ENCODE data around the gene ABCB6.

ABCB6 gene

DNA sequence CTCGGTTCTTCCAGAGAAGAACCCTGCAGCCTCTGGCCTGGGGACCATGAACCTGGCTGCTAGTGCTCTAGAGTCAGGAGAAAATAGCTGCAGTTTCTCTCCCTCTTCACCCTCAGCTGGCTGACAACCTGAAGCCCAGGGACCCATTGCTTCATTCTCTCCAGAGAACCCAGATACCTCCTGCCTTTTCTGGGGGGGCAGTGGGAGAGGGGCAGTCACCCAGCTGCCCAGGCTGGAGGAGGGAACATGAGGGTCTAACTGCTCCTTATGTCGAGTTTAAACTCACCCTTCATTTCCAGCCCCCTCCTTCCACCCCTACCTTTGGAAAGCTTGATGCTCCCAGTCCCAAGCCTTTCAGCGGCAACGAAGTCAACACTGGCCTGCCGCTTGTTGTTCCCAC lies 19.8 kb downstream of the ABCB6 start:
- no peak for DNase-seq (ENCODE audit: low read depth)
- no peak overlapping the region for H3K4me3 ChIP-seq (ENCODE audit: low read depth, low read length)
- TF ChIP-seq, protein P1, sequence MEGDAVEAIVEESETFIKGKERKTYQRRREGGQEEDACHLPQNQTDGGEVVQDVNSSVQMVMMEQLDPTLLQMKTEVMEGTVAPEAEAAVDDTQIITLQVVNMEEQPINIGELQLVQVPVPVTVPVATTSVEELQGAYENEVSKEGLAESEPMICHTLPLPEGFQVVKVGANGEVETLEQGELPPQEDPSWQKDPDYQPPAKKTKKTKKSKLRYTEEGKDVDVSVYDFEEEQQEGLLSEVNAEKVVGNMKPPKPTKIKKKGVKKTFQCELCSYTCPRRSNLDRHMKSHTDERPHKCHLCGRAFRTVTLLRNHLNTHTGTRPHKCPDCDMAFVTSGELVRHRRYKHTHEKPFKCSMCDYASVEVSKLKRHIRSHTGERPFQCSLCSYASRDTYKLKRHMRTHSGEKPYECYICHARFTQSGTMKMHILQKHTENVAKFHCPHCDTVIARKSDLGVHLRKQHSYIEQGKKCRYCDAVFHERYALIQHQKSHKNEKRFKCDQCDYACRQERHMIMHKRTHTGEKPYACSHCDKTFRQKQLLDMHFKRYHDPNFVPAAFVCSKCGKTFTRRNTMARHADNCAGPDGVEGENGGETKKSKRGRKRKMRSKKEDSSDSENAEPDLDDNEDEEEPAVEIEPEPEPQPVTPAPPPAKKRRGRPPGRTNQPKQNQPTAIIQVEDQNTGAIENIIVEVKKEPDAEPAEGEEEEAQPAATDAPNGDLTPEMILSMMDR (IDR thresholded peaks at IDR 0.05; ENCODE audit: insufficient read depth, low read depth, low read length, missing control alignments): no peak

DNA sequence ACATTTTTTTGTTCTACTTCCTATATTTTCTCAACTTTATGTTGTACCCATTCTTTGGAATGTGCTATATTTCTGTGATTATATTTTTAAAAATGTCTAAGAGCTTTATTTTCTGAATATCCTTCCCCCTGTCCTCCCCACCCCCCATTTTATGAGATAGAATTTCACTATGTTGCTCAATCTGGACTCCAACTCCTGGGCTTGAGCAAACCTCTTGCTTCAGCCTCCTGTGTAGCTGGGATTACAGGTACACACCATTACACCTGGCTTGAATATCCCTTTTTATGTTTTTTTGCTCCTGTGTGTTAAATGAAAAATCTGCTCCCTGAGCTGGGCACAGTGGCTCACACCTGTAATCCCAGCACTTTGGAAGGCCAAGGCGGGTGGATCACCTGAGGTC lies 21.4 kb downstream of the ABCB6 start:
- H3K4me3 ChIP-seq (ENCODE audit: low read depth, low read length): no peak overlapping the region
- TF ChIP-seq, protein P1 (IDR thresholded peaks at IDR 0.05; ENCODE audit: insufficient read depth, low read depth, low read length, missing control alignments): no peak
- DNase-seq (ENCODE audit: low read depth): no peak

DNA sequence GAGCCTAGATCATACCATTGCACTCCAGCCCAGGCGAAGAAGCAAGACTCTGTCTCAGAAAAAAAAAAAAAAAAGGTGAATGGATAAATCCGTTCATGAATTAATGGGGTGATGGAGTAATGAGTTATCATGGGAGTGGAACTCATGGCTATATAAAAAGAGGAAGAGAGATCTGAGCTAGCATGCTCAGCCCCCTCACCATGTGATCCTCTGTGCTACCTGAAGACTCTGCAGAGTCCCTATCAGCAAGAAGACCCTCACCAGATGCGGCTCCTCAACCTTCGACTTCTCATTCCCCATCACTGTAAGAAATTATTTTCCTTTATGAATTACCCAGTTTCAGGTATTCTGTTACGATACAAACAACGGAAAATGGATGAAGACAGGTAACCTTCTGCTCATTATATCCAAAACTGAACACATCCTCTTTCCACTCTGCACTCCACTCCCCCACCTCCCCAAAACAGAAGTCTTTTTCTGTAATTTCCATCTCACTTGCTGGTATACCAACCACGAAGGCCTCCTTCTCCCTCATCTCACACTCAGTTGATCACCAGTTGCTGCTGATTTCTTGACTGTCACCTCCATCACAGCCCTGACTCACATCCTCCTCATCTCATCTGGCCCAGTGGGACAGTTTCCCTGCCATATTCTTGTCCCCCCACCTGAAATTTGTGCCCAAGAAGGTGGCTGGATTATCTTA lies 31.9 kb downstream of the ABCB6 start:
- TF ChIP-seq, protein P1 (IDR thresholded peaks at IDR 0.05; ENCODE audit: insufficient read depth, low read depth, low read length, missing control alignments): no peak
- no peak for DNase-seq (ENCODE audit: low read depth)
- no peak overlapping the region for H3K4me3 ChIP-seq (ENCODE audit: low read depth, low read length)

DNA sequence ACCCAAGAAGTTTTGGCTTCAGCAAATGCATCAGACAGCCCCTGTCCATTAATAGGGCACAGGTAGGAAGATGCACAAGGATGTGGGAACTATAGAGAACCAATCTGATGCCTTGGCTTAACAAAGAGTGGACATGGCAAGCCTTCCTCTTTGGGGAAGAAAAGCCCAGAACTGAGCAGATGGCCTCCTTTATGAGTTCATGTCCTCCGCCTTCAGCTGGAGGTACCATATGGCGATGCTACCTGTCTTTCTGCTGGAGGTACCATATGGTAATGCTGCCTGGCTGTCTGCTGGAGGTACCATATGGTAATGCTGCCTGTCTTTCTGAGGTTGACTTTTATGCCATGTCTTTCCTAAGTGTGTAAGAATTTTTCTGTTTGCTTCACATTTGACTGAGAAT lies 34.6 kb downstream of the ABCB6 start:
- H3K4me3 ChIP-seq (ENCODE audit: low read depth, low read length): no peak overlapping the region
- TF ChIP-seq, protein P1 (IDR thresholded peaks at IDR 0.05; ENCODE audit: insufficient read depth, low read depth, low read length, missing control alignments): no peak
- no peak for DNase-seq (ENCODE audit: low read depth)

DNA sequence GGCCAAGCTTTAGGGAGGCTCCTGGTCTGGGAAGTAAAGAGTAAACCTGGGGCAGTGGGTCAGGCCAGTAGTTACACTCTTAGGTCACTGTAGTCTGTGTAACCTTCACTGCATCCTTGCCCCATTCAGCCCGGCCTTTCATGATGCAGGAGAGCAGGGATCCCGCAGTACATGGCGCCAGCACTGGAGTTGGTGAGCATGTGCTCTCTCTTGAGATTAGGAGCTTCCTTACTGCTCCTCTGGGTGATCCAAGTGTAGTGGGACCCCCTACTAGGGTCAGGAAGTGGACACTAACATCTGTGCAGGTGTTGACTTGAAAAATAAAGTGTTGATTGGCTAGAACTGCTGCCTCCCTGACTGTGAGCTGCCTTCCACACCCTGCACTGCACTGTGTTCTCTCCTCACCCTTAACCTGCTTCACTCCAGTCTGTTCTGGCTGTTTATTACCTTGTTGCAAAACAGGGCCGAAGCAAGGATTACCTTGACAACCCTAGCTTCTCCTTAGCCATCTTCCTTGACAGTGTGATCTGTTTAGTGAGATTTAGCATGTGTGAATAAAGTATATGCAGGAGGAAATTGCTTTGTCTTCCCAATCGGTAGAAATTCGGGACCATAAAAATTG lies 35.5 kb downstream of the ABCB6 start:
- no peak overlapping the region for H3K4me3 ChIP-seq (ENCODE audit: low read depth, low read length)
- DNase-seq (ENCODE audit: low read depth): no peak
- TF ChIP-seq, protein P1 (IDR thresholded peaks at IDR 0.05; ENCODE audit: insufficient read depth, low read depth, low read length, missing control alignments): no peak

DNA sequence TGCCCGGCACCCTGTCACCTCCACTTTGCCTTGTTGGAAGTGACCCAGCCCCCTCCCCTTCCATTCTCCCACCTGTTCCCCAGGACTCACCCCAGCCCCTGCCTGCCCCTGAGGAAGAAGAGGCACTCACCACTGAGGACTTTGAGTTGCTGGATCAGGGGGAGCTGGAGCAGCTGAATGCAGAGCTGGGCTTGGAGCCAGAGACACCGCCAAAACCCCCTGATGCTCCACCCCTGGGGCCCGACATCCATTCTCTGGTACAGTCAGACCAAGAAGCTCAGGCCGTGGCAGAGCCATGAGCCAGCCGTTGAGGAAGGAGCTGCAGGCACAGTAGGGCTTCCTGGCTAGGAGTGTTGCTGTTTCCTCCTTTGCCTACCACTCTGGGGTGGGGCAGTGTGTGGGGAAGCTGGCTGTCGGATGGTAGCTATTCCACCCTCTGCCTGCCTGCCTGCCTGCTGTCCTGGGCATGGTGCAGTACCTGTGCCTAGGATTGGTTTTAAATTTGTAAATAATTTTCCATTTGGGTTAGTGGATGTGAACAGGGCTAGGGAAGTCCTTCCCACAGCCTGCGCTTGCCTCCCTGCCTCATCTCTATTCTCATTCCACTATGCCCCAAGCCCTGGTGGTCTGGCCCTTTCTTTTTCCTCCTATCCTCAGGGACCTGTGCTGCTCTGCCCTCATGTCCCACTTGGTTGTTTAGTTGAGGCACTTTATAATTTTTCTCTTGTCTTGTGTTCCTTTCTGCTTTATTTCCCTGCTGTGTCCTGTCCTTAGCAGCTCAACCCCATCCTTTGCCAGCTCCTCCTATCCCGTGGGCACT lies 36.2 kb downstream of the ABCB6 start:
- DNase-seq (ENCODE audit: low read depth): no peak
- TF ChIP-seq, protein P1 (IDR thresholded peaks at IDR 0.05; ENCODE audit: insufficient read depth, low read depth, low read length, missing control alignments): no peak
- no peak overlapping the region for H3K4me3 ChIP-seq (ENCODE audit: low read depth, low read length)
